Upper lobe of left lung (tissue), 6 donors: ENCODE results near the gene ITPK1. TPM values are rescaled to one million over a fixed set of nuclear protein-coding genes. Genes with fewer than 3 reads are reported as not detected.

ENCODE experiments used
- ATAC-seq, 2 donors: fragments of 200-7000 bp; cut with Tn5 transposase; one replicate each; pipeline ENCODE4 v1.9.1; 2022; ENCODE audit warnings: mild to moderate bottlenecking in 2 of 2, moderate library complexity in 2 of 2; ENCODE audit not compliant: low FRiP score in 2 of 2
- DNase-seq, 2 donors: peaks; one replicate each; pipeline ENCODE4 v3.0.0-alpha.2; 2019 to 2020
- H3K27ac ChIP-seq, 4 donors: fragments of 200-600 bp; sonication (generic); one replicate each; pipeline ENCODE4 v1.5.1; 2016 to 2019
- H3K27me3 ChIP-seq, 4 donors: fragments of 200-600 bp; sonication (generic); one replicate each; pipeline ENCODE4 v1.5.1; 2017 to 2019
- H3K36me3 ChIP-seq, 4 donors: fragments of 200-600 bp; sonication (generic); one replicate each; pipeline ENCODE4 v1.5.1; 2016 to 2019
- H3K4me1 ChIP-seq, 4 donors: fragments of 200-600 bp; sonication (generic); one replicate each; pipeline ENCODE4 v1.5.1; 2018 to 2019
- H3K4me3 ChIP-seq, 4 donors: fragments of 200-600 bp; sonication (generic); one replicate each; pipeline ENCODE4 v1.5.1; 2017 to 2019; ENCODE audit warnings: mild to moderate bottlenecking in 2 of 4, moderate library complexity in 1 of 4
- H3K9me3 ChIP-seq, 4 donors: fragments of 200-600 bp; sonication (generic); one replicate each; pipeline ENCODE4 v1.5.1; 2018 to 2019
- CTCF ChIP-seq, 6 experiments: fragments of 450-650 bp in 4 of 6; fragments of 200-600 bp in 2 of 6; sonication (generic) in 2 of 6; IDR thresholded peaks; one replicate each; pipeline ENCODE4 v1.5.1; 2016 to 2019; ENCODE audit warnings: antibody characterized with exemption in 6 of 6
- EP300 ChIP-seq, 4 donors: sonication (generic); formaldehyde crosslinking; IDR thresholded peaks; one replicate each; pipeline ENCODE4 v1.5.1; 2017; ENCODE audit warnings: antibody characterized with exemption in 4 of 4, control low read depth in 2 of 4
- POLR2A ChIP-seq, 4 donors: fragments of 450-650 bp; IDR thresholded peaks; one replicate each; pipeline ENCODE4 v1.5.1; 2016 to 2017; ENCODE audit warnings: antibody characterized with exemption in 4 of 4, mild to moderate bottlenecking in 2 of 4
- POLR2AphosphoS5 ChIP-seq, 2 donors: sonication (generic); formaldehyde crosslinking; IDR thresholded peaks; one replicate each; pipeline ENCODE4 v1.5.1; 2017; ENCODE audit warnings: antibody characterized with exemption in 2 of 2
- WGBS, 2 donors: methylation state at CpG; one replicate each; pipeline ENCODE4 v1.1.5; 2017 to 2018; 5-methylcytosine and 5-hydroxymethylcytosine counted together
- total RNA-seq, 6 donors: library from RNA; depleted of rRNA in 4 of 6; stranded (reverse); fragments of >200 nt in 4 of 6; gene quantifications; one replicate each; pipeline versions ENCODE4 v1.1.0 to v1.2.1, GENCODE V29; 2016 to 2021
- donor health status: DM: no; HTN: no; CAD: no; lungs with moderate emphysema.
- donor health status: DM: no; HTN: yes; CAD: no; lungs with severe emphysema.

ITPK1 gene
- total RNA-seq, 6 donors from 2014 or later = 41.9 to 128 (median 86.1) TPM

- ATAC-seq (peak; percentile 19 to 37), DNase-seq (no peak)
- Histone ChIP-seq H3K4me1 (no peaks in the 10 kb centered on the region), H3K9me3 (no peaks in the 10 kb centered on the region), H3K27me3 (no peaks in the 10 kb centered on the region), H3K4me3 (no peak overlapping the region), H3K36me3 (no peaks in the 10 kb centered on the region), H3K27ac (no peak overlapping the region)
- 77 to 88% methylated on average over 8 of the region's 8 CpGs for WGBS, 2 donors
- no peak for TF ChIP-seq POLR2A (IDR thresholded peaks at IDR 0.05)
- TF ChIP-seq POLR2AphosphoS5 (IDR thresholded peaks at IDR 0.05) = no peak
- no peak for TF ChIP-seq EP300 (IDR thresholded peaks at IDR 0.05)
- TF ChIP-seq CTCF (IDR thresholded peaks at IDR 0.05) = no peak
These were observed 41.1 kb upstream of the ITPK1 start for GRCh38 chr14:93156693-93157369.

GRCh38 chr14:93155667-93156066 is 39.9 kb upstream of the ITPK1 start:
- Histone ChIP-seq H3K4me1 (peaks cover 0 to 6% (median 4%) of the 10 kb centered on the region in 4 donors), H3K4me3 (no peak overlapping the region), H3K9me3 (no peaks in the 10 kb centered on the region), H3K27me3 (no peaks in the 10 kb centered on the region), H3K27ac (no peak overlapping the region), H3K36me3 (no peaks in the 10 kb centered on the region)
- WGBS, 2 donors = 59 to 78% methylated on average over 2 of the region's 2 CpGs
- DNase-seq (no peak), ATAC-seq (no peak)
- TF ChIP-seq POLR2A (IDR thresholded peaks at IDR 0.05) (no peak), CTCF (IDR thresholded peaks at IDR 0.05) (no peak), POLR2AphosphoS5 (IDR thresholded peaks at IDR 0.05) (no peak), EP300 (IDR thresholded peaks at IDR 0.05) (no peak)

GRCh38 chr14:93153121-93153520 is 37.4 kb upstream of the ITPK1 start:
- no peak overlapping the region for H3K4me3 ChIP-seq
- DNase-seq (no peak), ATAC-seq (no peak)
- peaks cover 0 to 10% (median 7%) of the 10 kb centered on the region in 4 donors for H3K4me1 ChIP-seq
- H3K36me3 ChIP-seq = no peaks in the 10 kb centered on the region
- no peaks in the 10 kb centered on the region for H3K9me3 ChIP-seq
- no peak overlapping the region for H3K27ac ChIP-seq
- 64 to 82% methylated on average over 7 of the region's 7 CpGs for WGBS, 2 donors
- TF ChIP-seq POLR2A (IDR thresholded peaks at IDR 0.05) = no peak
- TF ChIP-seq CTCF (IDR thresholded peaks at IDR 0.05) = no peak
- no peak for TF ChIP-seq POLR2AphosphoS5 (IDR thresholded peaks at IDR 0.05)
- no peak for TF ChIP-seq EP300 (IDR thresholded peaks at IDR 0.05)
- H3K27me3 ChIP-seq = no peaks in the 10 kb centered on the region

GRCh38 chr14:93150227-93151208 is 34.8 kb upstream of the ITPK1 start:
- ATAC-seq (peak; percentile 50 to 78), DNase-seq (peak in 1 of 2 donors; percentile 56)
- 33 to 39% methylated on average over 15 to 16 of the region's 16 CpGs for WGBS, 2 donors
- Histone ChIP-seq H3K9me3 (no peaks in the 10 kb centered on the region), H3K4me1 (peaks cover 0 to 10% (median 7%) of the 10 kb centered on the region in 4 donors), H3K27me3 (no peaks in the 10 kb centered on the region), H3K36me3 (no peaks in the 10 kb centered on the region), H3K4me3 (peak overlapping the region in 1 of 4 donors; percentile 4), H3K27ac (no peak overlapping the region)
- no peak for TF ChIP-seq POLR2AphosphoS5 (IDR thresholded peaks at IDR 0.05)

GRCh38 chr14:93148979-93149378 is 33.3 kb upstream of the ITPK1 start:
- TF ChIP-seq CTCF (IDR thresholded peaks at IDR 0.05) = no peak
- TF ChIP-seq POLR2AphosphoS5 (IDR thresholded peaks at IDR 0.05) = no peak
- TF ChIP-seq EP300 (IDR thresholded peaks at IDR 0.05) = no peak
- no peak for TF ChIP-seq POLR2A (IDR thresholded peaks at IDR 0.05)
- ATAC-seq = no peak
- WGBS, 2 donors = 92 to 93% methylated on average over 8 of the region's 8 CpGs
- DNase-seq = no peak
- Histone ChIP-seq H3K36me3 (no peaks in the 10 kb centered on the region), H3K27ac (no peak overlapping the region), H3K4me3 (no peak overlapping the region), H3K4me1 (peaks cover 0 to 10% (median 7%) of the 10 kb centered on the region in 4 donors), H3K27me3 (no peaks in the 10 kb centered on the region), H3K9me3 (no peaks in the 10 kb centered on the region)
